ENCODE measurements around the gene CCR3. TPM values are rescaled to one million over a fixed set of nuclear protein-coding genes. Genes with fewer than 3 reads are reported as not detected.

CCR3 gene
- total RNA-seq = not detected in 2 replicates

GRCh38 chr3:46242120-46242519 lies at the start of gene CCR3:
Gene CCR3, plus strand, starts transcription at chr3:46242460. Its CDS starts 22,699 bp downstream, at chr3:46265159.

GRCh38 chr3:46208167-46208704 lies 34.0 kb upstream of the CCR3 start, which contains the start of gene CCR1:
Gene CCR1, minus strand, starts transcription at chr3:46208313. Its CDS starts 4,000 bp downstream, at chr3:46204313.

Other genes with a start within 250 kb of the CCR3 start
- gene FYCO1, start 246.6 kb upstream of the CCR3 start, total RNA-seq = 19.3 and 32.1 TPM in 2 replicates
- not detected in 2 replicates for gene XCR1, start 215.0 kb upstream of the CCR3 start, total RNA-seq
- not detected in 2 replicates for gene CCR1, start 34.1 kb upstream of the CCR3 start, total RNA-seq
- not detected in 2 replicates for gene CCR2, start 111.7 kb downstream of the CCR3 start, total RNA-seq
- gene CCR5, start 128.5 kb downstream of the CCR3 start, total RNA-seq = not detected in 2 replicates
- gene CCRL2, start 164.8 kb downstream of the CCR3 start, total RNA-seq = not detected in 2 replicates
- not detected in 2 replicates for gene LTF, start 222.4 kb downstream of the CCR3 start, total RNA-seq